PC-9 (cell line): ENCODE data around the gene SLC5A9.

Experiments
- EZH2 ChIP-seq: fragments of 200-600 bp; sonication (generic); IDR thresholded peaks from 2 replicates; pipeline ENCODE4 v1.8.0; 2017; ENCODE audit warnings: antibody characterized with exemption, low read depth
- TF ChIP-seq, protein P1 (sequence below): fragments of 200-600 bp; sonication (generic); conservative IDR thresholded peaks from 2 replicates; pipeline ENCODE4 v1.6.1; 2017; ENCODE audit warnings: mixed run types, antibody characterized with exemption, mild to moderate bottlenecking, moderate library complexity

DNA sequence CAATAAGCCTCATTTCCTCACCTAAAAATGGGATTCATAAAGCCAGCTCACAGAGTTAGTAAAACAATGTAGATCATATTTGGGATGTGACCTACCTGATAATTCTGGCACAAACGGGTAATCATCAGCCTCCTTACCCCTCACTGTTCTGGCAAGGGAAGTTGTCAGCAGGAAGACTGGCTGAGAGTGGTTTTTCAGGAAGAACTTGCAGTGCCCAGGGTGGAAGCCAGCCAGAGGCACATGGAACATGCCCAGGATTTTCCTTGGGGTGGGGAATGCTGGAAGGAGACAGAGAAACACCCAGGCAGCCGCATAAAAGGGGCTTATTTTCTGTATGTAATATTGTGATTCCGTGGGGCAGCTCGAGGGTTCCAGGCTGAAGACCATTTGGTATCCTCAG is 7.7 kb upstream of the SLC5A9 start:
- TF ChIP-seq, protein P1, sequence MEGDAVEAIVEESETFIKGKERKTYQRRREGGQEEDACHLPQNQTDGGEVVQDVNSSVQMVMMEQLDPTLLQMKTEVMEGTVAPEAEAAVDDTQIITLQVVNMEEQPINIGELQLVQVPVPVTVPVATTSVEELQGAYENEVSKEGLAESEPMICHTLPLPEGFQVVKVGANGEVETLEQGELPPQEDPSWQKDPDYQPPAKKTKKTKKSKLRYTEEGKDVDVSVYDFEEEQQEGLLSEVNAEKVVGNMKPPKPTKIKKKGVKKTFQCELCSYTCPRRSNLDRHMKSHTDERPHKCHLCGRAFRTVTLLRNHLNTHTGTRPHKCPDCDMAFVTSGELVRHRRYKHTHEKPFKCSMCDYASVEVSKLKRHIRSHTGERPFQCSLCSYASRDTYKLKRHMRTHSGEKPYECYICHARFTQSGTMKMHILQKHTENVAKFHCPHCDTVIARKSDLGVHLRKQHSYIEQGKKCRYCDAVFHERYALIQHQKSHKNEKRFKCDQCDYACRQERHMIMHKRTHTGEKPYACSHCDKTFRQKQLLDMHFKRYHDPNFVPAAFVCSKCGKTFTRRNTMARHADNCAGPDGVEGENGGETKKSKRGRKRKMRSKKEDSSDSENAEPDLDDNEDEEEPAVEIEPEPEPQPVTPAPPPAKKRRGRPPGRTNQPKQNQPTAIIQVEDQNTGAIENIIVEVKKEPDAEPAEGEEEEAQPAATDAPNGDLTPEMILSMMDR: no peak
- TF ChIP-seq EZH2: no peak
